Measurements from ENCODE around the gene MTMR3. TPM values are rescaled to one million over a fixed set of nuclear protein-coding genes. Genes with fewer than 3 reads are reported as not detected.
A peak's percentile ranks its signal among the peaks of the same experiment; 100 is the strongest.
"Not testable (repeated sequence)": the region's sequence is repeated elsewhere in the genome, so short reads cannot be mapped to it uniquely, and the experiment has no call there.

The MTMR3 gene
- 10 to 100 TPM; 30.3 to 55.3 (median 38.5) TPM for polyA plus RNA-seq (ENCODE audit: insufficient read length in 4 of 4)

DNA sequence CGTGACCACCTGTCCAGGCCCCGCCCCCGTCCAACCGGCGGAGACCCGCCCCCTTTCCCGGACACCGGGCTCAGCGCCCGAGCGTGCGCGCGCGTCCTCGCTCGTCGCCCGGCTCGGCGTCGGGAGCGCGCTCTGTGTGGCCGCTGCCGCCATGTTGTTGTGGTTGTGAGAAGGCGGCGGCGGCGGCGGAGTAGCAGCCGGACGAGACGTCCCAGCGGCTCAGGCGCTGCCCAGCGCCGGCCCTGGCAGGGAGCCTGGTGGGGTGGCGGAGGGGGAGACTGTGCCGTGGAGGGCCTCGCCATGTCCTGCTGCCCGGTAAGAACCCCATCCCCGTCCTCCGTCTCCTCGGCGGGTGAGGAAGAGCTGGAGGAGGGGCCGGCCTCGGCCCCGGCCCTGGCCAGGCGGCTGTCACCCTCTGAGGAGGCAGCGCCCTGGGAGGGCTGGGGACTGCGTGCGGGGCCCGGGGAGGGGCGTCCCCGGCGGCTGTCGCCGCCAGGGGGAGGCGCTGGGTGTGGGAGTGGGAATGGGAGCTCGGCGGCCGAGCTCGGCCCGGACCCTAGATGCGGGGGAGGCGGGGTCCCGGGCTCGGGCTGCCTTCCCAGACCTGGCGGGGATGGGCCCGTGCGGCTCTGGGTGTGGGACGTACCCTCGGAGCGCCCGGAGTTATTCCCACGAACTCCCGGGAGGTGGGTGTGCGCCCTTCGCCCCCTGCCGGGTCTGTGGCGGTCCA, at the start of gene MTMR3:
Gene MTMR3, plus strand, starts transcription at position 130 of the 730 bp plus-strand sequence. CDS start 87,886 bp downstream, outside the sequence.
- peak; percentile 66 to 82 (median 76) for DNase-seq (ENCODE audit: low read depth in 4 of 4, low spot score in 2 of 4)

DNA sequence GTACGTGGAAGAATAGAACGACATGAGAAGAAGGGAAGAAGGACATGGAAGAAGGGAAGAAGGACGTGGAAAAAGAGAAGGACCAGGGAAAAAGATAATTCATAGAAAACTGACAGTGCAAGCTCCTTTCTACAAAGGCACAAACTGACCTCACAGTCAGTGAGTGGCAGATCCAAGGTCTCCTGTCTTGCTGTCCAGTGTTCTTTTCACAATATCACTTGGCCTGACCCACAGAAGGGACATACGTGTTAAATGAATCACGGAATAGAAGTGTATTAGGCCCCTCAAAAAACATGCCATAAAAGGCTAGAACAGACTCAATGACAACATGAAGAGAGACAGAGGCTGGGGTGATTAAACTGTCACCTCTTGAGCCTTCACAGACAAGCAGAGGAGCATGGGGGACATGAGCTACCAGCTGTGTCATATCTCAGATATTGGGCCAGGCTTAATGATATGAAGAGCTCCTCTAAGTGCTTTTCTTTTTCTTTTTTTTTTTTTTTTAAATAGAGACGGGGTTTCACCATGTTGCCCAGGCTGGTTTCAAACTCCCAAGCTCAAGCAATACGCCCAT, 49.5 kb upstream of the MTMR3 start:
- no peak for DNase-seq (ENCODE audit: low read depth in 4 of 4, low spot score in 2 of 4)

- DNase-seq (ENCODE audit: low read depth in 4 of 4, low spot score in 2 of 4) = no peak
These were observed 48.9 kb upstream of the MTMR3 start for GRCh38 chr22:29834046-29834445.

- DNase-seq (ENCODE audit: low read depth in 4 of 4, low spot score in 2 of 4) = not testable (repeated sequence)
These were observed 46.1 kb upstream of the MTMR3 start for GRCh38 chr22:29836791-29837370.

GRCh38 chr22:29837741-29838598, 45.0 kb upstream of the MTMR3 start, which contains the start of gene ASCC2:
TSS of gene ASCC2 (minus strand) at chr22:29838274. CDS start at chr22:29832325, 5,949 bp downstream.
- DNase-seq (ENCODE audit: low read depth in 4 of 4, low spot score in 2 of 4) = peak; percentile 79 to 94 (median 90)

GRCh38 chr22:29838599-29838956, 44.4 kb upstream of the MTMR3 start:
- DNase-seq (ENCODE audit: low read depth in 4 of 4, low spot score in 2 of 4) = no peak

DNA sequence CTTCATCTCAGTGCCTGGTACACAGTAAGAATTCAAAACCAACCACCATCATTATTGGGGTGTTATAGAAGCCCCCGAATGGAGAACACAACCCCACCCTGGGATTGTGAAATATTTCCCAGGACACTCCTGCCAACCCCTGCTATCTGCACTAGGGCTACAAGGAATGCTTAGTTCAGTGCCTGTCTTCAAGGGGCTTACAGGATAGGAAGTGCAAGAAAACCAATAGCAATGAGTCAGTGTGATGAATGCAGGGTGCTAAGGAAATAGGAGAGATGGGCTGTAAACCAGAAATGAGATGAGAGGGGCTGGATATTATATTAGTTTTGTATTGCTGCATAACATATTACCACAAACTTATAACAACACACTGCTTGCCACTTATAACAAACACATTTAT, 43.9 kb upstream of the MTMR3 start:
- no peak for DNase-seq (ENCODE audit: low read depth in 4 of 4, low spot score in 2 of 4)

GRCh38 chr22:29840498-29840897, 42.5 kb upstream of the MTMR3 start:
- DNase-seq (ENCODE audit: low read depth in 4 of 4, low spot score in 2 of 4) = no peak

DNA sequence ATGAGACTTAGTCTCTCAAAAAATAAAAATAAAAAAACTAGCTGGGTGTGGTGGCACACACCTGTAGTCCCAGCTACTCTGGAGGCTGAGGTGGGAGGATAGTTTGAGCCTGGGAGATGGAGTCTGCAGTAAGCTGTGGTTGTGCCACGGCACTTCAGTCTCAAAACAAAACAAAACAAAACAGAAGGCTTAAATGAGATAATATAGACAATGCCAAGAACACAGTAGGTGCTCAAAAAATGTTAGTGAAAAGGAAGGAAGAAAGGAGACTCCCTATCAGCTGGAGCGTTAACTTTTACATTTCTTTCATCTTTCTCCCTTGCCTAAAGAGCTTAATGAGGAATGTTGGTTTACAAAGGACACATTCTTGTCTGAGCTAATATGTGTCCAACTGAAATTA, 40.8 kb upstream of the MTMR3 start:
- DNase-seq (ENCODE audit: low read depth in 4 of 4, low spot score in 2 of 4) = no peak

- no peak for DNase-seq (ENCODE audit: low read depth in 4 of 4, low spot score in 2 of 4)
These were observed 40.2 kb upstream of the MTMR3 start for GRCh38 chr22:29842740-29843139.

GRCh38 chr22:29846290-29846689, 36.7 kb upstream of the MTMR3 start:
- DNase-seq (ENCODE audit: low read depth in 4 of 4, low spot score in 2 of 4) = no peak

DNA sequence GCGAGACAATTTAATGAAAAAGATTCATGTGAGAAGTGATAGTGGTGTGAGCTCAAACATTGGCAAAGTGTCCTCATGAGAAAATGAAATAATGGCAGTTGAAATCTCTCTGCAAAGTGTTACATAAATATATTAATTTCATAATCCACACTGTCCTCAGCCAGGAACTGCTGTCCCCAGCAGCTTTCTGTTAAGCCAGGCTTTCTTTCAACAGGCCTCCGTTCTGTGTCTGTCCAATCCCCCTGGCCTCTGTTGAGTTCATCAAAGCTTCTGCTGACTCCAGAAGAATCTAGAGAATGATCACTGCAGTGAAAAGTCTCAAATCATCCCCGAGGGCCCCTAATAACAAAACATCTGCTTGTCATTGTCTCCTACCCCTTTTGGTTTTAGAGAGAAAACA, 34.9 kb upstream of the MTMR3 start:
- DNase-seq (ENCODE audit: low read depth in 4 of 4, low spot score in 2 of 4) = no peak

DNA sequence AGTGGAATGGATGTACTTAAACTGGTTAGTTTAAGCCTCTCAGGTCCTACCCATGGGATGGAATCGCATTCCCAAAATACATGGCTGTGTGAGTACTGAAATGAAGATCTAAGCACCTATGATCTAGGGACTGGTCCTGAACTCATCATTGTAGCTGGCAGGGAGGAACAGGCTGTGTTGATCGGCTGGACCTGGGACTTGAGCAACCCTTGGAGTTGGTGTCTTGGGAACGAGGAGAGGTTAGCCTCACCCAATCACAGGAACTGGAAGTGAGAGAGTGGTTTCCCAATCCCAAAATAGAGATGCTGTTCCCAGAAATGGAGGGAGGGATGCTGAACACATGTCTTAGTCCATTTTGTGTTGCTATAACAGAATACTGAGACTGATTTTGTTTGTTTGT, 28.5 kb upstream of the MTMR3 start:
- no peak for DNase-seq (ENCODE audit: low read depth in 4 of 4, low spot score in 2 of 4)

GRCh38 chr22:29855611-29856181, 27.3 kb upstream of the MTMR3 start:
- no peak for DNase-seq (ENCODE audit: low read depth in 4 of 4, low spot score in 2 of 4)

DNA sequence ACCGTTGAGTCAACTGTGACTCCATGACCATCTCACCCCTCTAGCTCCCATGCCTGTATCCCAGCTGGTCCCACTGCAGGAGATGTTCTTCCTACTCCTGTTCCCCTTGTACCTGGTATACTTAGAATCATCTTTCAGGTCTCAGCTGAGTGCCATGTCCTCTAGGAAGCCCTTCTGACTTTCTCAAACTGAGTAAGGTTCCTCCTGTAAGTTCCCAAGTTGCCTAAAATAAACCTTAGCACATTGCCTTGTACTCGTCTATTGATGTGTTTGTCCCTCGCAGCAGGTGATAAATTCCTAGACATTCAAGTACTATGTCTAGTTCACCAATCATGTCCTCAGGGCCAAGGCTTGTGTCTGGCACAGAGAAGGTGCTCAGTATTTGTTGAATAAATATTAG, 26.5 kb upstream of the MTMR3 start:
- DNase-seq (ENCODE audit: low read depth in 4 of 4, low spot score in 2 of 4) = no peak

DNA sequence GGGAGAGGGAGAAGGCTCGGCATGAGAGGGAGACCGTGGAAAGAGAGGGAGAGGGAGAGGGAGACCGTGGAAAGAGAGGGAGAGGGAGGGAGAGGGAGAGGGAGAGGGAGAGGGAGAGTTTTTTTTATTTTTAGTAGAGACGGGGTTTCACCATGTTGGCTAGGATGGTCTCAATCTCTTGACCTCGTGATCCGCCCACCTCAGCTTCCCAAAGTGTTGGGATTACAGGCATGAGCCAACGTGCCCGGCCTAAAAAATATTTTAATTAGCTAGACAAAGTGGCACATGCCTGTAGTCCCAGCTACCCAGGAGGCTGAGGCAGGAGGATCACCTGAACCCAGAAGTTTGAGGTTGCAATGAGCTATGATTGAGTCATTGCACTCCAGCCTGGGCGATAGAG, 23.9 kb upstream of the MTMR3 start:
- DNase-seq (ENCODE audit: low read depth in 4 of 4, low spot score in 2 of 4) = not testable (repeated sequence)

- no peak for DNase-seq (ENCODE audit: low read depth in 4 of 4, low spot score in 2 of 4)
These were observed 22.8 kb upstream of the MTMR3 start for GRCh38 chr22:29860006-29860766.

- DNase-seq (ENCODE audit: low read depth in 4 of 4, low spot score in 2 of 4) = no peak
These were observed 21.2 kb upstream of the MTMR3 start for GRCh38 chr22:29861672-29862297.

GRCh38 chr22:29865572-29865971, 17.4 kb upstream of the MTMR3 start:
- DNase-seq (ENCODE audit: low read depth in 4 of 4, low spot score in 2 of 4) = not testable (repeated sequence)
